ENCODE measurements around the gene TMEM187.
A peak's percentile ranks its signal among the peaks of the same experiment; 100 is the strongest.

TMEM187 gene

GRCh38 chrX:153930011-153930910 lies 42.3 kb upstream of the TMEM187 start:
- no peak for DNase-seq (ENCODE audit: extremely low read depth, low read depth)
- no peak for TF ChIP-seq CTCF (IDR thresholded peaks at IDR 0.05; ENCODE audit: low read depth, low read length, missing control alignments)

GRCh38 chrX:153931151-153931550 lies 41.4 kb upstream of the TMEM187 start:
- no peak for DNase-seq (ENCODE audit: extremely low read depth, low read depth)
- no peak overlapping the region for H3K4me3 ChIP-seq (replicated peaks; ENCODE audit: low read depth, low read length)
- TF ChIP-seq CTCF (IDR thresholded peaks at IDR 0.05; ENCODE audit: low read depth, low read length, missing control alignments), result no peak

More at GRCh38 chrX:153930011-153930910, 42.3 kb upstream of the TMEM187 start:
- H3K4me3 ChIP-seq (replicated peaks; ENCODE audit: low read depth, low read length), result no peak overlapping the region

- no peak for TF ChIP-seq CTCF (IDR thresholded peaks at IDR 0.05; ENCODE audit: low read depth, low read length, missing control alignments)
- H3K4me3 ChIP-seq (replicated peaks; ENCODE audit: low read depth, low read length), result no peak overlapping the region
- no peak for DNase-seq (ENCODE audit: extremely low read depth, low read depth)
These were observed 40.8 kb upstream of the TMEM187 start for GRCh38 chrX:153931748-153932147.

GRCh38 chrX:153932220-153932915 lies 40.2 kb upstream of the TMEM187 start:
- H3K4me3 ChIP-seq (replicated peaks; ENCODE audit: low read depth, low read length), result no peak overlapping the region
- no peak for DNase-seq (ENCODE audit: extremely low read depth, low read depth)
- no peak for TF ChIP-seq CTCF (IDR thresholded peaks at IDR 0.05; ENCODE audit: low read depth, low read length, missing control alignments)

- peak overlapping the region; percentile 76 for H3K4me3 ChIP-seq (replicated peaks; ENCODE audit: low read depth, low read length)
- DNase-seq (ENCODE audit: extremely low read depth, low read depth), result no peak
- no peak for TF ChIP-seq CTCF (IDR thresholded peaks at IDR 0.05; ENCODE audit: low read depth, low read length, missing control alignments)
These were observed 38.8 kb upstream of the TMEM187 start for GRCh38 chrX:153933748-153934147.

GRCh38 chrX:153934148-153934761 lies 38.3 kb upstream of the TMEM187 start:
- H3K4me3 ChIP-seq (replicated peaks; ENCODE audit: low read depth, low read length), result peak overlapping the region; percentile 76
- TF ChIP-seq CTCF (IDR thresholded peaks at IDR 0.05; ENCODE audit: low read depth, low read length, missing control alignments), result no peak
- DNase-seq (ENCODE audit: extremely low read depth, low read depth), result no peak

Measured in HFF-Myc (cell line).